GM23248 (cell line): ENCODE data around the gene FXYD3. TPM values are rescaled to one million over a fixed set of nuclear protein-coding genes. Genes with fewer than 3 reads are reported as not detected.

ENCODE experiments used
- DNase-seq: peaks from one replicate; pipeline ENCODE4 v3.0.0-alpha.2; 2015
- H2AFZ ChIP-seq: fragments of 200-600 bp; sonication (generic); 2 replicates; pipeline ENCODE4 v1.6.1; 2016; ENCODE audit warnings: antibody characterized with exemption
- H3F3A ChIP-seq: fragments of 200-600 bp; sonication (generic); 2 replicates; pipeline ENCODE4 v1.6.1; 2016; ENCODE audit warnings: mild to moderate bottlenecking, antibody characterized with exemption, mixed run types; ENCODE audit not compliant: insufficient read depth
- H3K27ac ChIP-seq: fragments of 200-600 bp; sonication (generic); 2 replicates; pipeline ENCODE4 v1.5.1; 2016; ENCODE audit warnings: mild to moderate bottlenecking
- H3K27me3 ChIP-seq: fragments of 200-600 bp; sonication (generic); replicated peaks from 2 replicates; pipeline ENCODE4 v1.6.1; 2016; ENCODE audit warnings: mild to moderate bottlenecking; ENCODE audit not compliant: insufficient read depth
- H3K36me3 ChIP-seq: fragments of 200-600 bp; sonication (generic); 2 replicates; pipeline ENCODE4 v1.6.1; 2016; ENCODE audit warnings: low read depth, mild to moderate bottlenecking
- H3K4me1 ChIP-seq: fragments of 200-600 bp; sonication (generic); 2 replicates; pipeline ENCODE4 v1.6.1; 2016; ENCODE audit warnings: mild to moderate bottlenecking; ENCODE audit not compliant: insufficient read depth
- H3K4me2 ChIP-seq: fragments of 200-600 bp; sonication (generic); one replicate; pipeline ENCODE4 v1.6.1; 2016; ENCODE audit warnings: mild to moderate bottlenecking; ENCODE audit not compliant: unreplicated experiment
- H3K4me3 ChIP-seq: fragments of 200-600 bp; sonication (generic); 2 replicates; pipeline ENCODE4 v1.5.1; 2016; ENCODE audit warnings: mild to moderate bottlenecking
- H3K79me2 ChIP-seq: fragments of 200-600 bp; sonication (generic); 2 replicates; pipeline ENCODE4 v1.6.1; 2016; ENCODE audit warnings: mild to moderate bottlenecking; ENCODE audit not compliant: insufficient read depth
- H3K9ac ChIP-seq: fragments of 200-600 bp; sonication (generic); 2 replicates; pipeline ENCODE4 v1.6.1; 2016; ENCODE audit warnings: mild to moderate bottlenecking
- H3K9me2 ChIP-seq: fragments of 200-600 bp; sonication (generic); 2 replicates; pipeline ENCODE4 v1.6.1; 2016; ENCODE audit warnings: mixed run types, mild to moderate bottlenecking, moderate library complexity; ENCODE audit not compliant: insufficient read depth
- H3K9me3 ChIP-seq: fragments of 200-600 bp; sonication (generic); one replicate; pipeline ENCODE4 v1.6.1; 2017; ENCODE audit warnings: low read depth
- H4K20me1 ChIP-seq: fragments of 200-600 bp; sonication (generic); 2 replicates; pipeline ENCODE4 v1.6.0; 2016; ENCODE audit not compliant: insufficient read depth
- EZH2 ChIP-seq: fragments of 200-600 bp; sonication (generic); IDR thresholded peaks from 2 replicates; pipeline ENCODE4 v1.6.1; 2018; ENCODE audit warnings: antibody characterized with exemption, mild to moderate bottlenecking; ENCODE audit not compliant: insufficient read depth, poor library complexity, severe bottlenecking
- EZH2phosphoT487 ChIP-seq: fragments of 200-600 bp; sonication (generic); IDR thresholded peaks from 2 replicates; pipeline ENCODE4 v1.6.1; 2018; ENCODE audit warnings: antibody characterized with exemption, moderate library complexity, mild to moderate bottlenecking, low read depth; ENCODE audit not compliant: insufficient read depth
- WGBS, 2 experiments: methylation state at CpG; one replicate each; pipeline ENCODE4 v1.1.6; 2015 to 2017; ENCODE audit warnings: low lambda C conversion rate in 2 of 2, low coverage in 1 of 2; ENCODE audit errors: missing lambda C conversion rate in 2 of 2; 5-methylcytosine and 5-hydroxymethylcytosine counted together
- in situ Hi-C: fragments of 300-500 bp; cut with MboI; formaldehyde crosslinking; loops from 2 replicates; pipeline ENCODE4 v1.15.0; 2020
- polyA plus RNA-seq: library from polyadenylated mRNA; unstranded; fragments of >200 nt; fragmentation: Nextera tagmentation; extraction: Ambion mirVana; gene quantifications from 2 replicates; pipeline ENCODE4 v1.2.1, GENCODE V29; 2016
- total RNA-seq: library from RNA; depleted of rRNA; stranded (reverse); fragments of >200 nt; shearing (Covaris generic); gene quantifications from 2 replicates; pipeline ENCODE4 v1.2.3, GENCODE V29; 2014

The FXYD3 gene
- total and polyA plus RNA-seq, 2 experiments from 2014 or later: not detected

DNA sequence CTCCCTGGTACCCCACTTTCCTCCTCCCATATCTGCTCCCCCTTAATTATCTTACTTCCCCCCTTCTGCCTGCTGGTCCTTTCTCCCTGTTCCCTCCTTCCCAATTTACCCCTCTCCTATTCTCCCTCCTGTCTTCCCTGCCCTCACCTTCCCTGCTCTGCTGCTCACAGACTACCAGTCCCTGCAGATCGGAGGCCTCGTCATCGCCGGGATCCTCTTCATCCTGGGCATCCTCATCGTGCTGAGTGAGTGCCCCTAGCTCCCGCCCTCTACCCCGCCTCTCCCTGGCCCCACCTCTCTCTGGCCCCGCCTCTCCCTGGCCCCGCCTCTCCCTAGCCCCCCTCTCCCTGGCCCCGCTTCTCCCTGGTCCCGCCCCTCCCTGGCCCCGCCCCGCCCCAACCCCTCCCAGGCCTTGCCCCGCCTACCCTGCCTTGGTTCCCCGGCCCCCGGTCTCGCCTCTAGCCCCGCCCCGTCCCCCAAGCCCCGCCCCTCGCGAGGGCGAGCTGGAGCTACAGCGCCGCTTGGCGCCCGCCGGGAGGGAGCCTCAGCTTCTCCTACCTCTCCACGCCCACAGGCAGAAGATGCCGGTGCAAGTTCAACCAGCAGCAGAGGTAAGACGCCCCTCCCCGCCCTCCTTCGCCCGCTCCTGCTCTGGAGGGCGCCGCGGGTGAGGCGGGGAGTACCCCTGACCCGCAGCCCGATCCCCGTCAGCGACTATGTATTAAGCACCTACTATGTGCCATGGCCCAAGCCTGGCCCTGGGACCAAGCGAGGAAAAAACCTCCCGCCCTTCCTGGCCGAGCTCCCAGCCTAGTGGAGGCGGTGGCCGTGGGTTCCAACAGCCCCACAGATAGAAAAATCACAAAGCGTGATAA, 25.6 kb downstream of the FXYD3 start:
- TF ChIP-seq EZH2 (no peak), EZH2phosphoT487 (no peak)
- no peaks in the 10 kb centered on the region for H3F3A ChIP-seq
- WGBS, 2 experiments: 18 to 23% methylated on average over 25 to 48 of the region's 48 CpGs
- H3K9me2 ChIP-seq: no peaks in the 10 kb centered on the region
- no peak overlapping the region for H3K4me3 ChIP-seq
- in situ Hi-C loops: no loop called here
- peaks cover 10% of the 10 kb centered on the region for H3K27me3 ChIP-seq
- no peak overlapping the region for H3K4me2 ChIP-seq
- no peaks in the 10 kb centered on the region for H3K9me3 ChIP-seq
- H3K79me2 ChIP-seq: no peaks in the 10 kb centered on the region
- H2AFZ ChIP-seq: no peak overlapping the region
- H3K4me1 ChIP-seq: peaks cover 13% of the 10 kb centered on the region; the same call in 1 of the 2 replicates
- peak; percentile 92 for DNase-seq
- no peaks in the 10 kb centered on the region for H4K20me1 ChIP-seq
- no peak overlapping the region for H3K27ac ChIP-seq
- no peaks in the 10 kb centered on the region for H3K36me3 ChIP-seq
- no peak overlapping the region for H3K9ac ChIP-seq

DNA sequence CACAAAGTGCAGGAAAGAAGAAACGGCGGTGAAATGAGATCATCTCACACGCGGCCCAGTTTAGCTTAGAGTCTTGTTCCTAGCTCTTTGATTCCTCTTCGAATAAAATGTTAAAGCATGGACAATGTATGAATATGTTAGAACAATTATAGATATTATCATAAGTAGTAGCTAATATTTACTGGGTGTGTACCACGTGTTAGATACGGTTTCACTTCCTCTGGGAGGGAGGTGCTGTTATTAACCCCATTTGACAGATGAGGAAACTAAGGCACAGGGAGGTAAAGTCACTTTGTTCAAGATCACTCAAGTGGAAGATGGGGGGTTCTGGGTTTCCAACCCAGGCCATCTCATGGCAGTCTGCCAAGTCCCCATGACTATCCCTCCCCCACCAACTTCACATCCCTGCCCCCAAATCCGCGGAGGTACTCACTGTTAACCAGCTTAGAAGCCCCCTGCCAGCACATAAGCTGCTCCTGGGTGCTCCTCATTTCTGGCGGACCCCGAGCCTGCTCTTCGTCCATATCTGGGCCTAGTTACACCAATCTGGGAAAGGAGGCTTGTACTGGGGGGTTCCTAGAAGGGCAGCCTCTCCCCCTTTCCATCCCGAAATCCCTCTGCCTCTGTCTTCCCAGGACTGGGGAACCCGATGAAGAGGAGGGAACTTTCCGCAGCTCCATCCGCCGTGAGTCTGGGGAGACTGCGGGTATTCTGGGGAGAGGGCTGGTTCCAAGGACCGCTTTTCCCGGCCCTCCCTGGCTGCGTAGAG, 26.4 kb downstream of the FXYD3 start:
- 79 to 85% methylated on average over 20 to 21 of the region's 21 CpGs for WGBS, 2 experiments
- Histone ChIP-seq H3K27me3 (peaks cover 9% of the 10 kb centered on the region), H3K9ac (no peak overlapping the region), H3K9me2 (no peaks in the 10 kb centered on the region), H4K20me1 (no peaks in the 10 kb centered on the region), H3K4me3 (no peak overlapping the region), H3K79me2 (no peaks in the 10 kb centered on the region), H3K4me2 (no peak overlapping the region), H3F3A (no peaks in the 10 kb centered on the region), H3K27ac (no peak overlapping the region), H2AFZ (no peak overlapping the region), H3K9me3 (no peaks in the 10 kb centered on the region), H3K4me1 (peaks cover 13% of the 10 kb centered on the region; the same call in 1 of the 2 replicates), H3K36me3 (no peaks in the 10 kb centered on the region)
- in situ Hi-C loops: no loop called here
- TF ChIP-seq EZH2phosphoT487 (no peak), EZH2 (no peak)
- DNase-seq: no peak

DNA sequence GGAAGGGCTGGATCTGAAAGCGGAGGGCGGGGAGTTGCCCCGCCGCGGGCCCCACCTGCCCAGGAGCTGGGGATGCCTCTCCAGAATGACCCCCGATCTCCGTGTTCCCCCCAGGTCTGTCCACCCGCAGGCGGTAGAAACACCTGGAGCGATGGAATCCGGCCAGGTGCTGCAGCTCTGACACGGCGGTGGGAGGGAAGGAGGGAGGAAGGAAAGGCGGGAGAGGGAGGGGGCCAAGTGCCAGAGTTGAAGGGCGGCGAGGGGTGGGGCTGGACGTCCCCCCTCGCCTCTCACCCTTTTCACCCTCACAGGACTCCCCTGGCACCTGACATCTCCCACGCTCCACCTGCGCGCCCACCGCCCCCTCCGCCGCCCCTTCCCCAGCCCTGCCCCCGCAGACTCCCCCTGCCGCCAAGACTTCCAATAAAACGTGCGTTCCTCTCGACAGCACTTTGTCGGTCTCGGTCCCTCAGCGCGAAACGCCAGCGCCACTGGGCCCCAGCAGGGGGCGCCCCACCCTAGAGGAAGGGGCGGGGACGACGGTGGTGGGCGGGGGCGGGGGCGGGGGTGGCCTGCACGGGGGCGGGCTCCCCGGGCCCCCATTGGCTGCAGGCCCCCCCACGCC, 27.1 kb downstream of the FXYD3 start:
- Histone ChIP-seq H3K9ac (no peak overlapping the region), H3K4me3 (no peak overlapping the region)

DNA sequence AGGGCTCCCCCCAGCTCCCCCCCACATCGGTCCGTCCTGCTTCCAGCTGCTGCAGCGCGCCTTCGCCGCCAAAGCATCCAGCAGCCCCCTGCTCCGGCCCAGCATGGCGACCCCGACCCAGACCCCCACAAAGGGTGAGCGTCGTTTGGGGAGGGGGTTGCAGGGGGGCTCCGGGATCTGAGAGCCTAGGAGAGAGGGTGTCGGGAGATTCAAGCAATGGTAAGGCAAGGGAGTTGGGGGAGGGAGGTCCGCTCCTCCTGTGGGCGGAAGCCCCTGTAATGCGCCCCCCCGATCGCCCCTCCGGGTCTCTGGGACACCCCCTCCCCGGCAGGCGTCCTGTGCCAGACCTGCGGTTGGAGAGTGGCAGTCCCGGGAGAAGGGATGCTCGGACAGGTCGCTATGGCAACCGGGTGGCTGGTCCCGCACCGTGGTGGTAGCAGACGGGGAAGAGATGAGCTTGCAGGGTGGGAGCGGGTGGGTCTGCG, 27.6 kb downstream of the FXYD3 start, which contains the start of gene FXYD7:
Gene FXYD7, plus strand, starts transcription at position 25 of the 485 bp plus-strand sequence. Its CDS starts 79 bp downstream, at position 104.
- 55 to 59% methylated on average over 11 to 31 of the region's 31 CpGs for WGBS, 2 experiments
- in situ Hi-C loops: no loop called here
- no peaks in the 10 kb centered on the region for H3K27me3 ChIP-seq
- no peaks in the 10 kb centered on the region for H4K20me1 ChIP-seq
- H3K79me2 ChIP-seq: no peaks in the 10 kb centered on the region
- DNase-seq: no peak
- TF ChIP-seq EZH2: no peak
- TF ChIP-seq EZH2phosphoT487: no peak
- no peak within 1 kb of the TSS for H3K27ac ChIP-seq
- no peak within 1 kb of the TSS for H3K4me3 ChIP-seq
- no peak within 1 kb of the TSS for H2AFZ ChIP-seq
- H3K4me1 ChIP-seq: peaks cover 13% of the 10 kb centered on the region; the same call in 1 of the 2 replicates
- no peaks in the 10 kb centered on the region for H3K36me3 ChIP-seq
- H3K9me3 ChIP-seq: no peaks in the 10 kb centered on the region
- H3K9me2 ChIP-seq: no peaks in the 10 kb centered on the region
- no peaks in the 10 kb centered on the region for H3F3A ChIP-seq
- H3K4me2 ChIP-seq: no peak within 1 kb of the TSS
- no peak within 1 kb of the TSS for H3K9ac ChIP-seq

More for the DNA sequence above, 27.1 kb downstream of the FXYD3 start:
- Histone ChIP-seq H4K20me1 (no peaks in the 10 kb centered on the region), H3K36me3 (no peaks in the 10 kb centered on the region), H3K4me1 (peaks cover 13% of the 10 kb centered on the region; the same call in 1 of the 2 replicates), H3K9me3 (no peaks in the 10 kb centered on the region), H2AFZ (no peak overlapping the region), H3K79me2 (no peaks in the 10 kb centered on the region), H3K27ac (no peak overlapping the region), H3F3A (no peaks in the 10 kb centered on the region), H3K4me2 (no peak overlapping the region), H3K27me3 (0 out of 2 replicates have a peak, but pooled peaks cover 4% of the 10 kb centered on the region), H3K9me2 (no peaks in the 10 kb centered on the region)
- TF ChIP-seq EZH2: no peak
- no peak for TF ChIP-seq EZH2phosphoT487
- DNase-seq: no peak
- in situ Hi-C loops: no loop called here
- 29 to 76% methylated on average over 3 to 41 of the region's 46 CpGs for WGBS, 2 experiments
